MG63 (cell line): ENCODE data around the gene ACOX2. TPM values are rescaled to one million over a fixed set of nuclear protein-coding genes. Genes with fewer than 3 reads are reported as not detected.

Experiments
- DNase-seq: peaks from one replicate; pipeline ENCODE4 v3.0.0-alpha.2; 2020
- H3K27me3 ChIP-seq: fragments of 250-450 bp; sonication (Bioruptor Pico); 2 replicates; pipeline ENCODE4 v1.5.1; 2020; ENCODE audit warnings: mild to moderate bottlenecking, moderate library complexity
- H3K36me3 ChIP-seq: fragments of 250-450 bp; sonication (Bioruptor Pico); 2 replicates; pipeline ENCODE4 v1.5.1; 2020; ENCODE audit warnings: mild to moderate bottlenecking, moderate library complexity
- H3K4me3 ChIP-seq: fragments of 250-450 bp; sonication (Bioruptor Pico); 2 replicates; pipeline ENCODE4 v1.5.1; 2020; ENCODE audit warnings: mild to moderate bottlenecking, moderate library complexity
- H3K9me3 ChIP-seq: fragments of 250-450 bp; sonication (Bioruptor Pico); 2 replicates; pipeline ENCODE4 v1.5.1; 2020; ENCODE audit warnings: mild to moderate bottlenecking, moderate library complexity
- total RNA-seq: library from RNA; depleted of rRNA; stranded (reverse); fragments of >200 nt; shearing (Covaris generic); gene quantifications from 2 replicates; pipeline ENCODE4 v1.2.3, GENCODE V29; 2014; ENCODE audit warnings: low replicate concordance; rRNA removed

Gene ACOX2
- total RNA-seq, 1 experiment from 2014 or later = 23.4 TPM

DNA sequence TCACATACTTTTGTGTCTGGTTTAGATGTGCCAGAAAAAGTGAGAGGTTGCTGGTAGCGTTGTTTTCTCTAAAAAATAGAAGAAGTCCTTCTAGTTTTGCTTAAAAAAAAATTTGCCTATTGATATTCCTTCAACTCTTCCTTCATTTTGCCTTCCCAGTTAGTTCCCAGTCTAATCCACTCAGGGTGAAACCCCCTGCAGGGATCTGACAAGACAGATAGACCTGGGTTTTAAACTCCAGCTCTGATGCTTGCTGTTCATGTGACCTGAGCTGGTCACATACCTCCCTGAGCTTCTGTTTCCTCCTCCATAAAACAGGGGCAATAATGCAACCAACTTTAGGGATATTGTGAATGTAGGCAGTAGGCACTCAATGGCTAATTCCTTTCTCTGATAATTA, 63.7 kb downstream of the ACOX2 start:
- no peaks in the 10 kb centered on the region for H3K27me3 ChIP-seq
- H3K4me3 ChIP-seq = no peak overlapping the region
- no peak for DNase-seq
- H3K36me3 ChIP-seq = no peaks in the 10 kb centered on the region
- no peaks in the 10 kb centered on the region for H3K9me3 ChIP-seq

DNA sequence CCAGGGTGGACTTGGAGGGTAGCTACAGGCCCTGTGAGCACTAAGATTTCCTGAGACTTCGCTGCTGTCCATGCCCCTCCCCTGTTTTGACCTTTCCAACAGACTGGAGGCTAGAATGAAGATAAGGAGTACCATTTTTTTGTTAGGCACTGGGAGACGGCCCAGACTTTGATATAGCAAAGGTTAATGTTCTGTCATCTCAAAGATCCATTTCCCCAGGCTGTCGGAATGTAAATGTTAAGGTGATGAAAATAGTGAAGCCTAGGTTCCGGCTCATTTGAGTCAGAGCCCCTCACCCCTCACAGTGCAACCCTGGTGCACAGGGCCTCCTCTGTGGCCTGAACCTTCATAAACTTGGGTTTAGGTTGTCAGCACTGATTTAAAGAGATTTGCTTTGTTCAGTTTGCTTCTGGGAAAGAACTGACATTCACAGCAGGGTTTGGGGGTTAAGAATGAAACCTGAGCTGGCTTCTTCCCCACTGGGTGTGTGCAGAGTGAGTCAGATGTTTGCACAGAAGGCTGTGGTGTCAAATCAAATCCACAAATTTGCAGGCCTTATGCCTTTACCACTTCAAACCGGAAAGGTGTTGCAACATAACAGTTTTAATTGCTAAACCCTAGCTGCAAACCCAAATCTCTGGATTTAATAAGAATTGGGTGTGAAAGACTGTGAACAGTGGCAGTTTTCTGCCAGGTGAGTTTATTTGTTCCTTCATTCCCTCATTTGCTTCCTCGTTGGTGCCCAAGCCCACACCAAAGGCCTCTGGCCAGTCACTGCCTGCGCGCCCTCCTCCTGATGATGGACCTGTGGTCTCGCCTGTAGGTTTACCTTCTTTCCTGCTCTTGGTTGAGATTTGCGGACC, 65.7 kb downstream of the ACOX2 start:
- peak; percentile 71 for DNase-seq
- Histone ChIP-seq H3K36me3 (no peaks in the 10 kb centered on the region), H3K9me3 (no peaks in the 10 kb centered on the region), H3K4me3 (no peak overlapping the region), H3K27me3 (no peaks in the 10 kb centered on the region)

DNA sequence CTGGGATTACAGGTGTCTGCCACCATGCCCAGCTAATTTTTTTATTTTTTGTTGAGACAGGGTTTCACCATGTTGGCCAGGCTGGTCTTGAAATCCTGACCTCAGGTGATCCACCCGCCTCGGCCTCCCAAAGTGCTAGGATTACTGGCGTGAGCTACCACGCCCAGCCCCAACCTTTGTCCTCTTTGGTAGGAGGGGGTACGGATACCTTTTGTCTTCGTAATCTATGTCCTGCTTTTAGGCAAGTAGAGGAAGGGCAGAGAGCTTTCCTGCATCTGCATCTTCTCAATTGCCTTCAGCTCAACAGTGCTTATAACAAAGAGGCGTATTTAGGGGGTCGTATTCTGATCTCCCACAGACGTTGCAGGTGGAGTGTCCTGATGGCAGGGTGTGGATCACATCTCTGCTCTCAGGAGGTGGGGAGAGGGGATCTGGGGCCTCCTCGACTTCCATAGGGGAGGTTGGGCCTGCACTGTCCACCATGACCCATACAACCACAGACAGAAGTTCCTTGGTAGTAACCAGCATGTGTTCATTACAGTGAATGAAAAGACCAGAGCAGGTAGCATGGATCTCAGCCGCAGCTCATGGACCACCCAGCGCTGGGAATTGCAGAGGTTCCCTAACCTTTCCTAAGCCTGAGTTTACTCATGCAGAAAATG, 66.5 kb downstream of the ACOX2 start:
- no peak for DNase-seq
- no peak overlapping the region for H3K4me3 ChIP-seq
- H3K36me3 ChIP-seq = no peaks in the 10 kb centered on the region
- no peaks in the 10 kb centered on the region for H3K9me3 ChIP-seq
- H3K27me3 ChIP-seq = no peaks in the 10 kb centered on the region

DNA sequence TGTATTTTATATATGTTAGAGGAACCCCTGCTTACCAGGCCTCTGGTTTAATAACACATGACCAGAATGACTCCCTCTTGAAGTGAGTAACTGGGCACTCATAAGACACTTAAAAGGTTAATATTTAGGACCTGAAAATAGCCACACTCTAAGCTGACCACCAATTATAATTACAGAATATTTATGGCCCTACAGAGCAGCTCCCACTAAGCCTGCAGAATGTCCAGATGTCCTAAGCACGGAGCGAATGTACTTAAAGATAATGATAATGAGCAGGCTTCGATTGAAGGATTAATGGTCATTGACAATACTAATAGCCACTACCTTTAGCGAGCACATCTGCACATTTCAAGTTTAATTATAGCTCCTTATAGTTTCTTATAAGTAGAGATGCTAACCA, 67.9 kb downstream of the ACOX2 start:
- Histone ChIP-seq H3K4me3 (no peak overlapping the region), H3K27me3 (no peaks in the 10 kb centered on the region), H3K36me3 (no peaks in the 10 kb centered on the region), H3K9me3 (no peaks in the 10 kb centered on the region)
- no peak for DNase-seq

DNA sequence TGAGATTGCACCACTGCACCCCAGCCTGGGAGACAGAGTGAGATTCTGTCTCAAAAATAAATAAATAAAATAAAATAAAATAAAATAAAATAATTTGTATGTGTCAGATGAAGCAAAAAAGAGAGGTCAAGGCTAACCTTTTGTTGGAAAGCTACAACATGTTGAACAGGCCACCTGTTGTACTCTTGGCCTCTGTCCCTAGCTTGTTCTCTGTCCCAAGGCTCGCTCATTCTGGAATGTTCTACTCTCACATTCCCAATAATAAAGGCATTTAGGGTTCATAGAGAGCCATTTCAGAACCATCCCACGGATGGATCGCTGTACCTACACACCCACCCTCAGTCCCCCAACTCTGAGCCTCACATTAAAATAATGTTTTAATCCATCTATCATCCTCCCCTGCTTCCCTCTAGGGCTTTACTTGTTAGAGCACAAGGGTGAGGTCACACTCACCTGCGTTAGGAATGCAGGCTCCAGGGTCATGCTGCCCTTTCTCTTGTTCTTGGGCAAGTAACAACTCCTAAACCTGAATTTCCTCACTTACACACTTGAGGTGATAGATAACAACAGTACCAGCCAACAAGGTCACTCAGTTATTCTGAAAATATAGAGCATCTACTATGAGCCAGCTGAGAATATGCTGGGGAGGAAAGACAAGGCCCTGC, 70.0 kb downstream of the ACOX2 start:
- Histone ChIP-seq H3K36me3 (no peaks in the 10 kb centered on the region), H3K4me3 (no peak overlapping the region), H3K9me3 (no peaks in the 10 kb centered on the region), H3K27me3 (no peaks in the 10 kb centered on the region)
- DNase-seq = no peak

DNA sequence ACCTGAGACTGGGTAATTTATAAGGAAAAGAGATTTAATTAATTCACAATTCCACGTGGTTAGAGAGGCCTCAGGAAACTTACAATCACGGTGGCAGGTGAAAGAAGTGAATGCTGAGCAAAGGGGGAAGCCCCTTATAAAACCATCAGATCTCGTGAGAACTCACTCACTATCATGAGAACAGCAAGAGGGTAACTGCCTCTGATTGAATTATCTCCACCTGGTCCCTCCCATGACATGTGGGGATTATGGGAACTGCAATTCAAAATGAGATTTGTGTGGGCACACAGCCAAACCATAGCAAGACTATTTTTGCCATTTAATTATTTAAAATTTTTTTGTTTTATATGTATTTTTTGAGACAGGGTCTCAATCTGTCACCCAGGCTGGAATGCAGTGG, 72.1 kb downstream of the ACOX2 start:
- H3K27me3 ChIP-seq = no peaks in the 10 kb centered on the region
- H3K4me3 ChIP-seq = no peak overlapping the region
- H3K36me3 ChIP-seq = no peaks in the 10 kb centered on the region
- no peak for DNase-seq
- H3K9me3 ChIP-seq = no peaks in the 10 kb centered on the region

DNA sequence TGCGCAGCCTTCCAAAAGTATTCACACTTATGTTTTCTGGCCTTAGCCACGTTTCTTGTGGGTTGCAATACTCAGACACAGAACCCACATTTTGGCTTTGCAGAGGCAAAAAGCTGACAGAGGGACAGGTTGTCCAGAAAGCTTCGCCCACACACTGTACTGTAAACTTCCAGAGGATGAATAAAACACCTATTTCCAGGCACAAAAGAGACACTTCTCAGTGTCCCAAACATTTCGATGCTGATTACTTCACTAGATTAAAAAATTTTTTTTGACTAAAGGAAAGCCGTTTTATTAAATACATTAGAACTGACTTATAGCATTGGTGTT, 73.1 kb downstream of the ACOX2 start:
- no peak overlapping the region for H3K4me3 ChIP-seq
- no peaks in the 10 kb centered on the region for H3K27me3 ChIP-seq
- no peaks in the 10 kb centered on the region for H3K9me3 ChIP-seq
- no peak for DNase-seq
- H3K36me3 ChIP-seq = no peaks in the 10 kb centered on the region

DNA sequence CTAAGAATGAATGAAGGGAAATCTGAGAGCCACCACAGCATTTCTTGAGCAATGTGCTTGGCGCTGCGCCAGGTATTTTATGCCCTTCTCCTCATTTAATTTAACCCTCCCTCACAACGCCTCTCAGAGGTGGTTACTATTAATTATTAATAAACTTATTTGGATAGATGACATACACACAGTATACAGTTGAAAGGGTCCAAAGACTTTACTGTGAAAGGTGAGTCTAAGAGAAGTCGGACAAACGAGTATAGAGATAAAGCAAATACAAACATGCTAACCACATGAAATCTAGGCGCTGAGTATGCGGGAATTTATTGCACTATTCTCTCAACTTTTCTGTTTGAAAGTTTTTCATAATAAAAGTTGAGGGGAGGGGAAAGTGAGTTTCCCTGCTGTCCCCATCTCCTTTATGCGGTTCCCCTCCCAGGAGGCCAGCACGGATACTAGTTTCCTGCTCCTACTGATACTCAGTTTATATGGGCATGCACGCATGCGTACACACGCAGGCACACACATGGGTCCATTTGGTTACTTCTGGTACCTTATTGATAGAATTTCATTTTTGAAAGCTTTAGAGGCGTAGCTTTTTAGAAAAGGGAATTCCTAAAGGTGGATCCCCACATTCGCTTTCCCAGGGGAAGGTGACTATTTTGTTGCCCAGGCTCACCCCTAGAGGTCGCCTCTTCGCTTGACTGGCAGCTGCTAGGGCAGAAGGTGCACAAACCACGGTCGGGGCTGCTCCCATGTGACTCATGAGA, 73.6 kb downstream of the ACOX2 start:
- no peak overlapping the region for H3K4me3 ChIP-seq
- DNase-seq = peak; percentile 86

DNA sequence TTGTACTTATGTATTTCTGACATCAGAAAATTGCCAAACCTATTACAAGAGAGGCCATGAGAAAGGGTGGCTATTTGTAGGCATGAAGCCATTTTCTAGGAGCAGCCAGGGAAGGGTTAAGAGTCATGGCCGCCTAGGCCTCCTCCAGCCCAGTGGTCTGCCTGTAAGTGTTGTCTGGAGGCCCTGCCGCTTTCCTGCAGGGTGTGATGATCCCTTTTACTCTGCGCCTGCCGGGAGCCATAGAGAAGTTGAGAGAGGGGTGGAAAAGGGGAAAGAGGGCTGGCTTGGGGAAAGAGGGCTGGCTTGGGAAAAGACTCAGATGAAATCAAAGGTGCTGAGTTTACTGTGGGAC, 74.2 kb downstream of the ACOX2 start:
- H3K9me3 ChIP-seq = no peaks in the 10 kb centered on the region
- no peak overlapping the region for H3K4me3 ChIP-seq
- no peaks in the 10 kb centered on the region for H3K36me3 ChIP-seq
- DNase-seq = no peak
- H3K27me3 ChIP-seq = no peaks in the 10 kb centered on the region

More for the DNA sequence above, 73.6 kb downstream of the ACOX2 start:
- no peaks in the 10 kb centered on the region for H3K36me3 ChIP-seq
- H3K9me3 ChIP-seq = no peaks in the 10 kb centered on the region
- no peaks in the 10 kb centered on the region for H3K27me3 ChIP-seq

DNA sequence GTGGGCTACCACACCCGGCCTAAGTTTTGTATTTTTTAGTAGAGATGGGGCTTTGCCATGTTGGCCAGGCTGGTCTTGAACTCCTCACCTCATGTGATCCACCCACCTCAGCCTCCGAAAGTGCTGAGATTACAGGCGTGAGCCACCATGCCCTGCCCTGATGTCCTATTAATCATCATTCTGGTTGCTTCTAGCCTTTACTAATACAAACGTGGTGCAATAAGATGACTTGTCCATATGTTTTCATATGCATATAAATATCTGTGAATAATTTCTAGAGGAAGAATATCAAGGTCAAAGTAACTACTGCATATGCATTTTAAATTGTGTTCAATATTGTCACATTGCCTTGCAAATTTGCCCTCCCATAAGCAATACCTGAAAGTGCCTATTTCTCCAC, 77.8 kb downstream of the ACOX2 start:
- Histone ChIP-seq H3K4me3 (no peak overlapping the region), H3K9me3 (peaks cover 4% of the 10 kb centered on the region; the same call in 1 of the 2 replicates), H3K27me3 (no peaks in the 10 kb centered on the region), H3K36me3 (no peaks in the 10 kb centered on the region)
- no peak for DNase-seq

Other genes with a start within 250 kb of the ACOX2 start
- 6.2 and 16.3 TPM in 2 replicates for gene RPP14, start 230.9 kb downstream of the ACOX2 start, total RNA-seq
- gene HTD2, start 230.7 kb downstream of the ACOX2 start, total RNA-seq = 3.6 and 25.3 TPM in 2 replicates
- gene PXK, start 204.3 kb downstream of the ACOX2 start, total RNA-seq = 25.7 and 34.8 TPM in 2 replicates
- gene PDHB, start 103.4 kb downstream of the ACOX2 start, total RNA-seq = 106 and 142 TPM in 2 replicates
- 5.1 and 13.4 TPM in 2 replicates for gene KCTD6, start 45.1 kb downstream of the ACOX2 start, total RNA-seq
- 40.7 and 47.1 TPM in 2 replicates for gene FAM107A, start 40.2 kb upstream of the ACOX2 start, total RNA-seq
- not detected in 2 replicates for gene FAM3D, start 129.6 kb upstream of the ACOX2 start, total RNA-seq